Colonic mucosa (tissue), 4 donors: ENCODE data around the gene GPC4. TPM values are rescaled to one million over a fixed set of nuclear protein-coding genes. Genes with fewer than 3 reads are reported as not detected.

ENCODE experiments used
- DNase-seq: peaks from one replicate; pipeline ENCODE4 v3.0.0-alpha.2; 2020
- H3K27ac ChIP-seq: fragments of 200-600 bp; one replicate; pipeline ENCODE4 v1.8.0; 2021
- H3K27me3 ChIP-seq: fragments of 200-600 bp; one replicate; pipeline ENCODE4 v1.8.0; 2021
- H3K36me3 ChIP-seq: fragments of 200-600 bp; one replicate; pipeline ENCODE4 v1.8.0; 2021
- H3K4me1 ChIP-seq: fragments of 200-600 bp; one replicate; pipeline ENCODE4 v1.8.0; 2021; ENCODE audit warnings: mild to moderate bottlenecking
- H3K4me3 ChIP-seq: fragments of 200-600 bp; one replicate; pipeline ENCODE4 v1.8.0; 2021
- H3K9ac ChIP-seq, 2 donors: one replicate each; pipeline ENCODE4 v1.7.0; 2013; ENCODE audit warnings: control low read depth in 2 of 2, low read depth in 2 of 2, low read length in 2 of 2
- H3K9me3 ChIP-seq: fragments of 200-600 bp; one replicate; pipeline ENCODE4 v1.8.0; 2021
- intact Hi-C: fragments of 100-400 bp; cut with DNase I; formaldehyde crosslinking; loops from one replicate; pipeline ENCODE4 v1.14.1; 2022
- total RNA-seq, 2 donors: library from RNA; stranded (reverse); fragmentation: NEBNext Ultra II Directional in 1 of 2; extraction: Animal tissue kit (Norgen Biotek cat#: 25700) in 1 of 2; gene quantifications; one replicate each; pipeline ENCODE4 v1.2.1, GENCODE V29; 2021
- TF ChIP-seq, protein P1 (sequence below): fragments of 200-600 bp; IDR thresholded peaks from one replicate; pipeline ENCODE4 v1.8.0; 2022; ENCODE audit warnings: antibody characterized with exemption, mild to moderate bottlenecking
- donor health status: healthy.
- donor health status: DM: no; HTN: no; CAD: no.
- donor health status: DM: no; HTN: no; CAD: no.

Gene GPC4
- total RNA-seq, 2 donors from 2014 or later = 15.4 to 20.9 TPM

DNA sequence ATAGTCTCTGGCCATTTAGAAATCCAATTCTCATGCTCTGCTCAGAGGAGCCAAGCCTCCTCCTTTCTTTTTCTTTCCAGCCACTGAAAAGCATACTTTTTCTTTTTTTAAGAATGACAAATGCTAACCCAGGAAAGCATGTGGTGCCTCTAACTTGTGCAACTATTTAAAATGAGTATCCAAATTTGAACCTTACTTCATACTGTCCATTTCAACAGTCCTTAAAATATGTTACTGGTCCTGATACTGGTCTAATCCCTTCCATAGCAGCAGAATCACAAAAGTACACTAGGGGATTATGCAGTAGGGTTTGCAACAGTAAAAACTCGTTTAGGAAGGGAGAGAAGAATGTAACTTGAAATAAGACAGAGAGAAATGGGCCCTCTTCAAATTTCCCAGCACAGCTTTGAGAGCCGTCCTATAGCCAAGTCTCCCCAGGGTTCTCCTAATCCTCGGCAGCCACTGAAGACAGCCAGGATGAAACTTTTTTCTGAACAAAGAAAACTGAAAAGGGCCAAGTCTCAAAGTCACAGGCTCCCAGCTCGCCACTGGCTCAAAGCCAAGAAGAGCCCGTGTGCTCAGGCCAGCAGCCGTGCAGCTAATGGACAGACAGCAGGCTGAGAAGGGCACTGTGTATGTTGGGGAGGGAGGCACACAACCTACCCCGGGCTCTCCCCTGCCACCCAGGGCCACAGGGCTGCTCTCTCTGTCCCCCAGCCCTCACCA lies 39.5 kb downstream of the GPC4 start:
- Histone ChIP-seq H3K36me3 (no peaks in the 10 kb centered on the region), H3K27me3 (no peaks in the 10 kb centered on the region), H3K4me1 (no peaks in the 10 kb centered on the region), H3K4me3 (no peak overlapping the region), H3K27ac (peak overlapping the region; percentile 6), H3K9ac (no peak overlapping the region), H3K9me3 (no peaks in the 10 kb centered on the region)
- intact Hi-C loops = no loop called here
- TF ChIP-seq, protein P1, sequence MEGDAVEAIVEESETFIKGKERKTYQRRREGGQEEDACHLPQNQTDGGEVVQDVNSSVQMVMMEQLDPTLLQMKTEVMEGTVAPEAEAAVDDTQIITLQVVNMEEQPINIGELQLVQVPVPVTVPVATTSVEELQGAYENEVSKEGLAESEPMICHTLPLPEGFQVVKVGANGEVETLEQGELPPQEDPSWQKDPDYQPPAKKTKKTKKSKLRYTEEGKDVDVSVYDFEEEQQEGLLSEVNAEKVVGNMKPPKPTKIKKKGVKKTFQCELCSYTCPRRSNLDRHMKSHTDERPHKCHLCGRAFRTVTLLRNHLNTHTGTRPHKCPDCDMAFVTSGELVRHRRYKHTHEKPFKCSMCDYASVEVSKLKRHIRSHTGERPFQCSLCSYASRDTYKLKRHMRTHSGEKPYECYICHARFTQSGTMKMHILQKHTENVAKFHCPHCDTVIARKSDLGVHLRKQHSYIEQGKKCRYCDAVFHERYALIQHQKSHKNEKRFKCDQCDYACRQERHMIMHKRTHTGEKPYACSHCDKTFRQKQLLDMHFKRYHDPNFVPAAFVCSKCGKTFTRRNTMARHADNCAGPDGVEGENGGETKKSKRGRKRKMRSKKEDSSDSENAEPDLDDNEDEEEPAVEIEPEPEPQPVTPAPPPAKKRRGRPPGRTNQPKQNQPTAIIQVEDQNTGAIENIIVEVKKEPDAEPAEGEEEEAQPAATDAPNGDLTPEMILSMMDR = no peak
- peak; percentile 21 for DNase-seq

DNA sequence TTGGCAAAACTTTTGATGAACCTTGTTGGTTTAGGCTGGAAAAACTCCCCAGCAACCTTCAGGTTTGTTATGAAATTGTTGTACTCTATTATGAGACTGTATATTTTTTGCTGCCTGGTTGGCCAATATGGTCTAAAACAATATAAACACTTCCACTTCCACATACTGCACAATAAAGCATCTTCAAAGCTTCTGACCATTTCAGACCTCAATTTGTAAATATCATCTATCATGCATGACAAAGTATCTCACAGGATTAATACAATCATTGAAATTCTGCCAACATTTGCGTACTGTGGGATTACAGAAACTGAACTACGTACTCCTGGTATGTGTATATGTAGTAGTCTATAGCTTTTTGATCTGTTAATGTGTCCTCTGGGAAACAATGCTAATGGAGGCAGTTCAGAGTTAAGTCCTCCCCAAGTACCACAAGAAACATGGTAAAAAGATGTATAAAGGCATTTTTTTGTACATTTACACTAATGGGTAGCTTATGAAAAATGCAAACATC lies 40.4 kb downstream of the GPC4 start:
- intact Hi-C loops = no loop called here
- no peaks in the 10 kb centered on the region for H3K9me3 ChIP-seq
- H3K4me3 ChIP-seq = no peak overlapping the region
- no peaks in the 10 kb centered on the region for H3K27me3 ChIP-seq
- no peak overlapping the region for H3K27ac ChIP-seq
- no peak for DNase-seq
- H3K36me3 ChIP-seq = no peaks in the 10 kb centered on the region
- no peak overlapping the region for H3K9ac ChIP-seq
- H3K4me1 ChIP-seq = no peaks in the 10 kb centered on the region
- TF ChIP-seq, protein P1 = no peak

DNA sequence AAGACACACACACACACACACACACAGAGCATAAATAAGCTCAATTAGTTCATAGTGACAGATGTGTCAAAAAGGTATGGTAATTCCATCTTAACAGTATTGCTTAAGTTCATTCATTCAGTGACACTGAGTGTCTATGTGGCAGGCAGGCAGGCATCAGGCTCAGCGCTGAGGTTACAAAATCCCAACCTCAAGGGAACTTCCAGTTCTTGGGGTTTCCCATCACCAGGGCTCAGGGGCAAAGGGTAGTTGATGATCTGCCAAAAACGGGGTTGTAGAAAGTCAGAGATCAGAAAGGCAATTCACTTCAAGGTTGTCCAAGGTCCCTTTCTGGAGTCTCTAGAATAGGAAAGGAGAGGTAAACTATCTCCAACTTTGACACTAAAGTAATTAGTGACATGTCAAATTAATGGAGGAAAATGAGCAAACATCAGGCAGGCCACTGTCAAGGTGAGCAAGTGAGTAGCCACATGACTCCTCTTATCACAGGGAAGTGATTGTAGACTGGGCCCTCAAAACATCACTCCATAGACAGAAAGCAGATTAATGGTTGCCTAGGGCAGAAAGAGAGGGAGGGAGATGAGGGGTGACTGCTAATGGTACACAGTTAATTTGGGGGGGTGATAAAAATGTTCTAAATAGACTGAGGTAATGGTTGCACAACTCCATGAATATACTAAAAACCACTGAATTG lies 41.8 kb downstream of the GPC4 start:
- TF ChIP-seq, protein P1 = no peak
- Histone ChIP-seq H3K9me3 (no peaks in the 10 kb centered on the region), H3K9ac (no peak overlapping the region), H3K4me1 (no peaks in the 10 kb centered on the region), H3K4me3 (no peak overlapping the region), H3K27me3 (no peaks in the 10 kb centered on the region), H3K27ac (no peak overlapping the region), H3K36me3 (no peaks in the 10 kb centered on the region)
- intact Hi-C loops = no loop called here
- DNase-seq = peak; percentile 42

DNA sequence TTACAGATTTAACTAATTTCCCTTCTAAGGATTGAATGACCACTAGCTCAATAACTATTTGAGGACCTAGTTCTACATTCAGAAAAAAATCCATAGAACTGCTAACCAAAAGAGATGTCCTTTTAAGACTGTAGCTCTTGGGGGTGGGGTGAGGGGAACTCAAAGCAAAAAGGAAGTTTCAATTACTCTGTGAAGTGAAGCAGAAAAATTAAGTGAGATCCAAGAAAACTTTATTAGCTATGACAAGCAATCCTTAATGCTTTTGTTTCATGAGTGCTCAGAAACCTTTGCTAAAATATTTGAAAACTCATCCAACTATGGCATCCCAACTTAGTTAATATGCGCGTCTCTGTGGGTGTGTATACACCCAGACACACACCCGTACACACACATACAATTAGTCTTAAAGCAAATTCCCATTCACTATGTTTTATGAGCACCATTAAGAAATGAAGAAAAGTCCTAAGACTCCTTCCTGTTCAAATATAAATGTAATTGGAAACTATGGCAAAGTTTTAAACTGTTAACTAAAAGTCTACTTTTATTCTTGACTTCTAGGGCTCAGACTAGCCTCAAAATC lies 44.5 kb downstream of the GPC4 start:
- no peak for DNase-seq
- Histone ChIP-seq H3K9me3 (no peaks in the 10 kb centered on the region), H3K27ac (no peak overlapping the region), H3K4me1 (no peaks in the 10 kb centered on the region), H3K36me3 (no peaks in the 10 kb centered on the region), H3K9ac (no peak overlapping the region), H3K27me3 (no peaks in the 10 kb centered on the region), H3K4me3 (no peak overlapping the region)
- intact Hi-C loops = no loop called here
- TF ChIP-seq, protein P1 = no peak

DNA sequence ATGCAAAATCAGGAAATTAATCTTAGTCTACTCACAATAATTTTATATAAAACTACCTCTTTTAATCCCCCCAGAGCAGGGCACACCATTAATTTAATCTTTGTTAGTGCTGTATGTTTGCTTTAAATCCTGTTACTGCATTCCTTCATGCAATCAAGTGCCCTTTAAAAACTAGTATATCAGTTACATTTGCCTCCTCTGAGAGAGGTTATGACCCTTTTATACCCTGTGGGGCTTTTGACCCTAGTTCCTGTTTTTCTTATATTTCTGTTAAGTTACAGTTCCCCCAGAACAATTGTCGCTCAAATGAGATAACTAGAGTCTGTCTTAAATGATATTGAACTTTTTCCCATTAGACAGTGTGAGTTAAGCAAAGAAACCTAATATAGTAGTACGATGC lies 46.2 kb downstream of the GPC4 start:
- no peaks in the 10 kb centered on the region for H3K9me3 ChIP-seq
- no peak overlapping the region for H3K9ac ChIP-seq
- intact Hi-C loops = no loop called here
- no peaks in the 10 kb centered on the region for H3K4me1 ChIP-seq
- DNase-seq = no peak
- H3K27me3 ChIP-seq = no peaks in the 10 kb centered on the region
- no peak overlapping the region for H3K27ac ChIP-seq
- TF ChIP-seq, protein P1 = no peak
- H3K36me3 ChIP-seq = no peaks in the 10 kb centered on the region
- no peak overlapping the region for H3K4me3 ChIP-seq
